SK-N-SH treated with all-trans-retinoic acid at 6 μM for 48 hours (cell line): ENCODE measurements around the gene CHRM4.

Source experiments
- ARNTL ChIP-seq: fragments of 450-650 bp; formaldehyde crosslinking; IDR thresholded peaks from 2 replicates; pipeline ENCODE4 v1.5.0; 2020; ENCODE audit warnings: low read depth, mild to moderate bottlenecking, moderate library complexity, borderline replicate concordance
- ESRRG ChIP-seq: fragments of 250-450 bp; sonication (Bioruptor Pico); IDR thresholded peaks from 2 replicates; pipeline ENCODE4 v1.6.1; 2021; ENCODE audit warnings: mild to moderate bottlenecking
- PATZ1 ChIP-seq: fragments of 250-450 bp; sonication (Bioruptor Pico); IDR thresholded peaks from 2 replicates; pipeline ENCODE4 v1.8.0; 2020; ENCODE audit warnings: mild to moderate bottlenecking, moderate library complexity, borderline replicate concordance
- PPARA ChIP-seq: fragments of 250-450 bp; sonication (Bioruptor Pico); IDR thresholded peaks from 2 replicates; pipeline ENCODE4 v1.5.0; 2020; ENCODE audit warnings: mild to moderate bottlenecking, borderline replicate concordance
- RARB ChIP-seq: fragments of 250-450 bp; sonication (Bioruptor Pico); IDR thresholded peaks from 2 replicates; pipeline ENCODE4 v1.8.0; 2021; ENCODE audit warnings: mild to moderate bottlenecking, moderate library complexity
- TCF4 ChIP-seq: fragments of 250-450 bp; sonication (Bioruptor Pico); IDR thresholded peaks from 2 replicates; pipeline ENCODE4 v1.8.0; 2021; ENCODE audit warnings: mild to moderate bottlenecking, moderate library complexity, borderline replicate concordance
- ZNF70 ChIP-seq: fragments of 450-650 bp; formaldehyde crosslinking; IDR thresholded peaks from 2 replicates; pipeline ENCODE4 v1.5.0; 2020; ENCODE audit warnings: mild to moderate bottlenecking, moderate library complexity

- no peak for TF ChIP-seq TCF4
- no peak for TF ChIP-seq PATZ1 (CRISPR knock-in tag)
- TF ChIP-seq PPARA (CRISPR knock-in tag): no peak
- no peak for TF ChIP-seq RARB (CRISPR knock-in tag)
- TF ChIP-seq ARNTL (CRISPR knock-in tag): no peak
- no peak for TF ChIP-seq ESRRG
- TF ChIP-seq ZNF70: no peak
Measured at GRCh38 chr11:46335890-46336562, 55.5 kb downstream of the CHRM4 start.
